ENCODE measurements around the gene EEIG1.

The EEIG1 gene

DNA sequence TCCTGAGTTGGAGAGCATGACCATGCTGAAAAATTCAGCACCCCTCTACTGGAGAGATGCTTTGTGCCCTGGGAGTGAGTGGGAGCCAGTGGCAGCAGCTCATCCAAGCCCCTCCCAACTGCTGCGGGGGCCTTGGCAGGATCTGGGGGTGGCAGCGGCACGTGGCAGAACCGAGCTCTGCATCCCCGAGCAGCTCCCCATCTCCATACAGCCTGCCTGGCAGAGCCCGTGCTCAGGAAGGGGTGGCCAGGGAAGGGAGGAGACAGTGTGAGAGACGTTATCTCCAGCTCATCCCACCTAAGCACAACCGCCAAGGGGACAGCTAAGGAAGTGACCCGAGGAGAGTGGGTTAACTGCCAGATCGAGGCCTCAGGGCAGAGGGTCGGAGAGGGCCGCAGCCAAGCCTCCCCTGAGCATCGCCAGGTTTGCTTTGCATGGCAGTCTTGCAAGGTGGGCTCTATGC is 25.9 kb downstream of the EEIG1 start:
- peaks cover 37% of the 10 kb centered on the region for H3K4me1 ChIP-seq (ENCODE audit: low read depth, poor library complexity, severe bottlenecking)
- H3K4me3 ChIP-seq (IDR thresholded peaks at IDR 0.05; ENCODE audit: insufficient read depth, low read depth, low read length): no peak overlapping the region
- no peaks in the 10 kb centered on the region for H4K20me1 ChIP-seq (ENCODE audit: insufficient read depth)
- no peaks in the 10 kb centered on the region; the same call in 1 of the 2 replicates for H3K79me2 ChIP-seq (ENCODE audit: insufficient read depth, low read depth)
- peak overlapping the region; percentile 47; the same call in 1 of the 2 replicates for H3K27ac ChIP-seq
- no peak overlapping the region for H3K9ac ChIP-seq
- H2AFZ ChIP-seq (ENCODE audit: low read depth): no peak overlapping the region
- no peaks in the 10 kb centered on the region for H3K36me3 ChIP-seq (ENCODE audit: insufficient read depth)
- no peaks in the 10 kb centered on the region for H3K27me3 ChIP-seq (ENCODE audit: insufficient read depth, low read depth)
- TF ChIP-seq, protein P1, sequence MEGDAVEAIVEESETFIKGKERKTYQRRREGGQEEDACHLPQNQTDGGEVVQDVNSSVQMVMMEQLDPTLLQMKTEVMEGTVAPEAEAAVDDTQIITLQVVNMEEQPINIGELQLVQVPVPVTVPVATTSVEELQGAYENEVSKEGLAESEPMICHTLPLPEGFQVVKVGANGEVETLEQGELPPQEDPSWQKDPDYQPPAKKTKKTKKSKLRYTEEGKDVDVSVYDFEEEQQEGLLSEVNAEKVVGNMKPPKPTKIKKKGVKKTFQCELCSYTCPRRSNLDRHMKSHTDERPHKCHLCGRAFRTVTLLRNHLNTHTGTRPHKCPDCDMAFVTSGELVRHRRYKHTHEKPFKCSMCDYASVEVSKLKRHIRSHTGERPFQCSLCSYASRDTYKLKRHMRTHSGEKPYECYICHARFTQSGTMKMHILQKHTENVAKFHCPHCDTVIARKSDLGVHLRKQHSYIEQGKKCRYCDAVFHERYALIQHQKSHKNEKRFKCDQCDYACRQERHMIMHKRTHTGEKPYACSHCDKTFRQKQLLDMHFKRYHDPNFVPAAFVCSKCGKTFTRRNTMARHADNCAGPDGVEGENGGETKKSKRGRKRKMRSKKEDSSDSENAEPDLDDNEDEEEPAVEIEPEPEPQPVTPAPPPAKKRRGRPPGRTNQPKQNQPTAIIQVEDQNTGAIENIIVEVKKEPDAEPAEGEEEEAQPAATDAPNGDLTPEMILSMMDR (conservative IDR thresholded peaks at IDR 0.05; ENCODE audit: low read depth, low read length): no peak
- H3K4me2 ChIP-seq: peak overlapping the region; percentile 66

GRCh38 chr9:127953768-127954505 is 26.9 kb downstream of the EEIG1 start:
- Histone ChIP-seq H4K20me1 (ENCODE audit: insufficient read depth) (no peaks in the 10 kb centered on the region), H3K9ac (no peak overlapping the region)
- TF ChIP-seq, protein P1 (conservative IDR thresholded peaks at IDR 0.05; ENCODE audit: low read depth, low read length): no peak

GRCh38 chr9:127953154-127953553 is 27.6 kb downstream of the EEIG1 start:
- Histone ChIP-seq H3K27ac (no peak overlapping the region), H3K4me3 (IDR thresholded peaks at IDR 0.05; ENCODE audit: insufficient read depth, low read depth, low read length) (no peak overlapping the region), H3K36me3 (ENCODE audit: insufficient read depth) (no peaks in the 10 kb centered on the region), H3K9ac (no peak overlapping the region), H3K4me2 (no peak overlapping the region), H2AFZ (ENCODE audit: low read depth) (no peak overlapping the region), H3K79me2 (ENCODE audit: insufficient read depth, low read depth) (no peaks in the 10 kb centered on the region; the same call in 1 of the 2 replicates), H3K4me1 (ENCODE audit: low read depth, poor library complexity, severe bottlenecking) (peaks cover 37% of the 10 kb centered on the region), H3K27me3 (ENCODE audit: insufficient read depth, low read depth) (no peaks in the 10 kb centered on the region), H4K20me1 (ENCODE audit: insufficient read depth) (no peaks in the 10 kb centered on the region)
- TF ChIP-seq, protein P1 (conservative IDR thresholded peaks at IDR 0.05; ENCODE audit: low read depth, low read length): no peak

More at GRCh38 chr9:127953768-127954505, 26.9 kb downstream of the EEIG1 start:
- no peaks in the 10 kb centered on the region for H3K27me3 ChIP-seq (ENCODE audit: insufficient read depth, low read depth)
- no peak overlapping the region for H2AFZ ChIP-seq (ENCODE audit: low read depth)
- H3K79me2 ChIP-seq (ENCODE audit: insufficient read depth, low read depth): no peaks in the 10 kb centered on the region; the same call in 1 of the 2 replicates
- H3K4me2 ChIP-seq: no peak overlapping the region
- no peaks in the 10 kb centered on the region for H3K36me3 ChIP-seq (ENCODE audit: insufficient read depth)
- H3K4me1 ChIP-seq (ENCODE audit: low read depth, poor library complexity, severe bottlenecking): peaks cover 37% of the 10 kb centered on the region
- H3K4me3 ChIP-seq (IDR thresholded peaks at IDR 0.05; ENCODE audit: insufficient read depth, low read depth, low read length): no peak overlapping the region
- H3K27ac ChIP-seq: no peak overlapping the region

DNA sequence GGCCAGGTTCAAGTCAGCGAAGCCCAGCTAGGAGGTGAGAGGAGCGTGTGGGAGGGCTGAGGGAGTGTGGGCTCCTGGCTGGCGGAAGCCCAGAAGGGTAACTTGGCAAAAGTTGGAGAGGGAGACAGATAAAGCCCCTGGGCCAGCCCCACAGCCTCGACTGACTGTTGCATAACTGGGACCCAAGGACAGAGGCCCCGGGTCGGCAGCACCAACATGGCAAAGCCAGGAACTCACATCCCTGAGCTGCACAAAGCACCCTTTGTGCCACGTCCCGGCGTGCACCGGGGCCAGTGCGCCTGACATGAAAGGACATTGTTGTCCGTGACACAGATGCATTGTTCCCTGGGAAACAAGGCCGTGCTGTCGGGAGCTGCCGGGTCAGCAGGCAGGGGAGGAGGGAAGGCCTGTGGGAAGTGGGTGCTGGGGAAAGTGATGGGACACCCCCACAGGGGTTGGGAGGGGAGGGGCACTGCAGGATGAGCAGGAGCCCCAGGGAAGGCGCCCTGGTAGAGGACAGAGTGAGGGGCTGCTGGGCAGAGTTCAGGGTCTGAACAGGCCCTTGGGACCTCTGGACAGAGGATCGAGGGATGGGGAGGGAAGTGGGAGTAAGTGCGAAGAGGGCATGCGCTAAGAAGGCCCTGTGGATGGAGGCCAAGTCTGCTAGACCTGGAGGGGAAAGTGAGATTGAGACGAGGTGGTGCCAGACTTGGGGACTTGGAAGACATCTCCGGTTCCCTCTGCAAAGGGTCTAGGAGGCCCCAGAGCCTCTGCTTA is 30.1 kb downstream of the EEIG1 start:
- Histone ChIP-seq H3K9ac (no peak overlapping the region), H3K4me2 (no peak overlapping the region), H4K20me1 (ENCODE audit: insufficient read depth) (no peaks in the 10 kb centered on the region), H3K27ac (no peak overlapping the region), H3K27me3 (ENCODE audit: insufficient read depth, low read depth) (no peaks in the 10 kb centered on the region), H3K4me3 (IDR thresholded peaks at IDR 0.05; ENCODE audit: insufficient read depth, low read depth, low read length) (no peak overlapping the region), H3K4me1 (ENCODE audit: low read depth, poor library complexity, severe bottlenecking) (peaks cover 20% of the 10 kb centered on the region), H2AFZ (ENCODE audit: low read depth) (no peak overlapping the region), H3K79me2 (ENCODE audit: insufficient read depth, low read depth) (no peaks in the 10 kb centered on the region), H3K36me3 (ENCODE audit: insufficient read depth) (no peaks in the 10 kb centered on the region)
- TF ChIP-seq, protein P1 (conservative IDR thresholded peaks at IDR 0.05; ENCODE audit: low read depth, low read length): no peak
